Choroid plexus epithelial cell (primary cell): ENCODE measurements around the gene ORM1.

ENCODE experiments used
- DNase-seq: peaks from one replicate; pipeline ENCODE4 v3.0.0-alpha.2; 2010; ENCODE audit warnings: low read depth
- H3K4me3 ChIP-seq: 2 replicates; pipeline ENCODE4 v1.5.1; 2011; ENCODE audit warnings: low read depth, mild to moderate bottlenecking, control low read depth, low read length, moderate library complexity
- TF ChIP-seq, protein P1 (sequence below): conservative IDR thresholded peaks from 2 replicates; pipeline ENCODE4 v1.5.1; 2011; ENCODE audit warnings: low read depth, mild to moderate bottlenecking, control low read depth, inconsistent platforms, low read length, moderate library complexity

Gene ORM1

DNA sequence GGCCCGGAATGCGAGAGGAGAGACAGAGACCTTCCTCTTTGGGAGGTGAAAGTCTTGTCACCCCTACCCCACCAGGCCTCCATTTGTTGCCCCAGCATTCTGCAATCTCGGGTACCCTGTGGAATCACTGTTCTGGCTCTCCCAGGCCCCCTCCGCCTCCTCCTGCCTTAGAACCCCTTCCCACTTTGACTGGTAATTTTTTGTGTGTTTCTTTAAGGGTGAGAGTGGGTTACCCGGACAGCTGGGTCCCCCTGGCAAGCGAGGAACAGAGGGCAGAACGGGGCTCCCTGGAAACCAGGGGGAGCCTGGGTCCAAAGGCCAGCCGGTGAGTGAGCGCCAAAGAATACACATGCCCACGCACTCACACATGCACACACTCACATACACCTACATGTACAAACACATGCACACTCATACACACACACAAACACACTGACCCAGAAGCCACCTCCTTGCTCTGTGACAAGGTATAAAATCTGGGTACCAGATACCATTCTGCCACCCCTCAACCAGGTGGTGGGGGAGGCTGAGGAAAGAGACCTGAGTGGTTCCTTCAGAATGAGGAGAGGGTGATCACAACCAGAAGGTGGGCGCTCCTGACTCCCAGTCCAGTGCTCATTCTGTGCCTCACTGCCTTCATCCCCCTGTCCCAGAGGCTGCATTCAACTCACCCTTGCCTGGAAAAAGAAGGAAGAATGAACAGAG lies 30.9 kb upstream of the ORM1 start:
- no peak for DNase-seq
- H3K4me3 ChIP-seq, result no peak overlapping the region
- TF ChIP-seq, protein P1, sequence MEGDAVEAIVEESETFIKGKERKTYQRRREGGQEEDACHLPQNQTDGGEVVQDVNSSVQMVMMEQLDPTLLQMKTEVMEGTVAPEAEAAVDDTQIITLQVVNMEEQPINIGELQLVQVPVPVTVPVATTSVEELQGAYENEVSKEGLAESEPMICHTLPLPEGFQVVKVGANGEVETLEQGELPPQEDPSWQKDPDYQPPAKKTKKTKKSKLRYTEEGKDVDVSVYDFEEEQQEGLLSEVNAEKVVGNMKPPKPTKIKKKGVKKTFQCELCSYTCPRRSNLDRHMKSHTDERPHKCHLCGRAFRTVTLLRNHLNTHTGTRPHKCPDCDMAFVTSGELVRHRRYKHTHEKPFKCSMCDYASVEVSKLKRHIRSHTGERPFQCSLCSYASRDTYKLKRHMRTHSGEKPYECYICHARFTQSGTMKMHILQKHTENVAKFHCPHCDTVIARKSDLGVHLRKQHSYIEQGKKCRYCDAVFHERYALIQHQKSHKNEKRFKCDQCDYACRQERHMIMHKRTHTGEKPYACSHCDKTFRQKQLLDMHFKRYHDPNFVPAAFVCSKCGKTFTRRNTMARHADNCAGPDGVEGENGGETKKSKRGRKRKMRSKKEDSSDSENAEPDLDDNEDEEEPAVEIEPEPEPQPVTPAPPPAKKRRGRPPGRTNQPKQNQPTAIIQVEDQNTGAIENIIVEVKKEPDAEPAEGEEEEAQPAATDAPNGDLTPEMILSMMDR, result no peak

- no peak overlapping the region for H3K4me3 ChIP-seq
- TF ChIP-seq, protein P1, result no peak
- no peak for DNase-seq
These were observed 28.2 kb upstream of the ORM1 start for GRCh38 chr9:114294664-114295063.

GRCh38 chr9:114296338-114296737 lies 26.6 kb upstream of the ORM1 start:
- no peak for DNase-seq
- no peak overlapping the region for H3K4me3 ChIP-seq
- TF ChIP-seq, protein P1, result no peak

DNA sequence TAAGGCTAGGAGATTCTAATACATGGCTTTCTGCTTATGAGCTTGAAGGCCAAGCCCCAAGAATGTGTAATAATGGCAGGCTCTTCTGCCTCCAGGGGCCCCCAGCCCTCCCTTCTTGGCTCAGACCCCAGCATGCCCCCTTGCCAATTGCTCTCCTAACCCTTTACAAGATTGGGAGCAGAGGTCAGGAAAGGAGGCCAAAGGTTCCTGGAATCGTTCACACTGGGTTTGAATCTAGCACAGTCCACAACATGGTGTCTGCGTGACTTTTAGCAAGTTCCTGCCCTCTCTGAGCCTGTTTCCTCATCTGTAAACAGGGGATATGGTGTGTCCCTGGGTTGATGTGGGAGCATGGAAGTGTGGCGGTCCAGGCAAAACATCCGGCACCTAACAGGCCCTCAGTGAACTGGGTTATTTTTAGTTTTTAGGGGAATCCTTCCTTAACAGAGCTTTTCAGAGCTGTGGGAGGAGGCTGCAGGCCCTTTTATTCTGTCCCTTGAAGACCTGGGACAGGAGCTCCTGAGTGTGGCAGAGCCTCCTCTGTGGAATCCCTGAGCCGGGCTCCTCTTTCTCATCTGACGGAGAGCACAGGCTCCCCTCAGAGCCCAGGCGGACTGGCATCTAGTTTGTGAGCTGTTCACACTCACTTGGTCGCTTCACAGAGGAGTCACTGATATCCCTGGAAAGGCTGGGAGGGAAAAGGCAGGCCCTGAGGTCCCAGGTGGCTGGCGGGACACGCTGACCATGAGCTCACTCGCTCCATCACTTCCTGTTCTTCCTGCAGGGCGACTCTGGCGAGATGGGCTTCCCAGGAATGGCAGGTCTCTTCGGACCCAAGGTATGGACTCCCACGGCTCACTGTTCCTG lies 23.4 kb upstream of the ORM1 start:
- TF ChIP-seq, protein P1, result no peak
- no peak overlapping the region for H3K4me3 ChIP-seq
- no peak for DNase-seq

DNA sequence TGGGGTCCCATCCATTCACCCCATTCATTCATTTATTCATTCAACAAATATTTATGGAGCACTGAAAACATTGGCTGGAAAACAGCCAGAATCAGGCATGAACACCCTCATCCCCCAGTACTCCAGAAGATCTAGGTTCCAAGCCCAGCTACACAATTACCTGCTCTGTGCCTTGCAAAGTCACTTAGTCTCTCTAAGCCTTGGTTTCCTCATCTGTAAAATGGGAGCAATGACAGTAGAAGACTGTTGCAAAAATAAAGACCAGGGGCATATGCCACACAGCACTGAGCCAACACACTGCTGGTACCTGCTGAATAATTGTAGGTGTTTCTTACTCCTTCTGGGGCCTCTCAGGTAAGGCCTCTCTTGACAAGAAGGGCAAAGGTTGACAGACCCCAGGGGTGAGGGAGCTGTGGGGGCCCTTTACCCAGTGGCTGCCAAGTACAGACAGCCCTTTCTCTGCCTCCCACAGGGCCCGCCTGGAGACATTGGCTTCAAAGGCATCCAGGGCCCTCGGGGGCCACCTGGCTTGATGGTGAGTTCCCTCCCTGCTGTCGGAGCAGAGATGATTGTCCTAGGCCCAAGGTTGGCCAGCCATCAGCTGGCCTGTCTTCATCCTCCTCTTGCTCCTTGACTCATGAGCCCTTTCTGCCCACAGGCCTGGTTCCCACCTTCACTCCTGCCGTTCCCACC lies 22.6 kb upstream of the ORM1 start:
- DNase-seq, result no peak
- TF ChIP-seq, protein P1, result no peak
- no peak overlapping the region for H3K4me3 ChIP-seq

- DNase-seq, result no peak
- TF ChIP-seq, protein P1, result no peak
- H3K4me3 ChIP-seq, result no peak overlapping the region
These were observed 21.8 kb upstream of the ORM1 start for GRCh38 chr9:114300846-114301797.
